Measurements from ENCODE around the gene RAD23A.

Gene RAD23A

GRCh38 chr19:12984143-12984627 is 38.5 kb downstream of the RAD23A start:
- TF ChIP-seq YY1 (IDR thresholded peaks at IDR 0.05; ENCODE audit: insufficient read depth, insufficient read length) (no peak), SUZ12 (IDR thresholded peaks at IDR 0.05; ENCODE audit: extremely low read depth, insufficient read depth, insufficient read length) (no peak), ZNF274 (IDR thresholded peaks at IDR 0.05; ENCODE audit: low read depth, low read length) (no peak)
- H3K4me3 ChIP-seq (ENCODE audit: insufficient read length, low read depth) = no peak overlapping the region
- H3K4me1 ChIP-seq (ENCODE audit: insufficient read depth, insufficient read length) = peaks cover 17% of the 10 kb centered on the region
- no peaks in the 10 kb centered on the region for H3K36me3 ChIP-seq (ENCODE audit: insufficient read depth, insufficient read length, low read length)
- no peak overlapping the region for H3K9ac ChIP-seq (ENCODE audit: insufficient read length, low read depth)
- H3K27me3 ChIP-seq (ENCODE audit: insufficient read depth, insufficient read length) = peaks cover 48% of the 10 kb centered on the region
- no peak for DNase-seq (ENCODE audit: low read depth, low spot score)
- H3K9me3 ChIP-seq (ENCODE audit: insufficient read depth, low read length) = no peaks in the 10 kb centered on the region

GRCh38 chr19:12984683-12985048 is 39.0 kb downstream of the RAD23A start:
- Histone ChIP-seq H3K4me1 (ENCODE audit: insufficient read depth, insufficient read length) (peaks cover 17% of the 10 kb centered on the region), H3K27me3 (ENCODE audit: insufficient read depth, insufficient read length) (peaks cover 53% of the 10 kb centered on the region), H3K9me3 (ENCODE audit: insufficient read depth, low read length) (no peaks in the 10 kb centered on the region), H3K36me3 (ENCODE audit: insufficient read depth, insufficient read length, low read length) (no peaks in the 10 kb centered on the region), H3K9ac (ENCODE audit: insufficient read length, low read depth) (no peak overlapping the region), H3K4me3 (ENCODE audit: insufficient read length, low read depth) (no peak overlapping the region)
- TF ChIP-seq SUZ12 (IDR thresholded peaks at IDR 0.05; ENCODE audit: extremely low read depth, insufficient read depth, insufficient read length) (no peak), YY1 (IDR thresholded peaks at IDR 0.05; ENCODE audit: insufficient read depth, insufficient read length) (no peak), ZNF274 (IDR thresholded peaks at IDR 0.05; ENCODE audit: low read depth, low read length) (no peak)
- DNase-seq (ENCODE audit: low read depth, low spot score) = no peak

GRCh38 chr19:12985049-12985776 is 39.6 kb downstream of the RAD23A start:
- TF ChIP-seq YY1 (IDR thresholded peaks at IDR 0.05; ENCODE audit: insufficient read depth, insufficient read length) (no peak), ZNF274 (IDR thresholded peaks at IDR 0.05; ENCODE audit: low read depth, low read length) (no peak), SUZ12 (IDR thresholded peaks at IDR 0.05; ENCODE audit: extremely low read depth, insufficient read depth, insufficient read length) (no peak)
- Histone ChIP-seq H3K36me3 (ENCODE audit: insufficient read depth, insufficient read length, low read length) (no peaks in the 10 kb centered on the region), H3K4me1 (ENCODE audit: insufficient read depth, insufficient read length) (peaks cover 17% of the 10 kb centered on the region), H3K9me3 (ENCODE audit: insufficient read depth, low read length) (no peaks in the 10 kb centered on the region), H3K27me3 (ENCODE audit: insufficient read depth, insufficient read length) (peaks cover 57% of the 10 kb centered on the region), H3K9ac (ENCODE audit: insufficient read length, low read depth) (no peak overlapping the region), H3K4me3 (ENCODE audit: insufficient read length, low read depth) (no peak overlapping the region)
- DNase-seq (ENCODE audit: low read depth, low spot score) = no peak

- Histone ChIP-seq H3K27me3 (ENCODE audit: insufficient read depth, insufficient read length) (peaks cover 69% of the 10 kb centered on the region), H3K4me3 (ENCODE audit: insufficient read length, low read depth) (no peak overlapping the region), H3K9me3 (ENCODE audit: insufficient read depth, low read length) (no peaks in the 10 kb centered on the region), H3K36me3 (ENCODE audit: insufficient read depth, insufficient read length, low read length) (no peaks in the 10 kb centered on the region), H3K4me1 (ENCODE audit: insufficient read depth, insufficient read length) (peaks cover 17% of the 10 kb centered on the region), H3K9ac (ENCODE audit: insufficient read length, low read depth) (no peak overlapping the region)
- DNase-seq (ENCODE audit: low read depth, low spot score) = no peak
- TF ChIP-seq ZNF274 (IDR thresholded peaks at IDR 0.05; ENCODE audit: low read depth, low read length) = no peak
- TF ChIP-seq YY1 (IDR thresholded peaks at IDR 0.05; ENCODE audit: insufficient read depth, insufficient read length) = no peak
- TF ChIP-seq SUZ12 (IDR thresholded peaks at IDR 0.05; ENCODE audit: extremely low read depth, insufficient read depth, insufficient read length) = no peak
These were observed 41.1 kb downstream of the RAD23A start for GRCh38 chr19:12986726-12987125.

- TF ChIP-seq ZNF274 (IDR thresholded peaks at IDR 0.05; ENCODE audit: low read depth, low read length) = no peak
- no peak for TF ChIP-seq SUZ12 (IDR thresholded peaks at IDR 0.05; ENCODE audit: extremely low read depth, insufficient read depth, insufficient read length)
- TF ChIP-seq YY1 (IDR thresholded peaks at IDR 0.05; ENCODE audit: insufficient read depth, insufficient read length) = no peak
- Histone ChIP-seq H3K9ac (ENCODE audit: insufficient read length, low read depth) (no peak overlapping the region), H3K9me3 (ENCODE audit: insufficient read depth, low read length) (no peaks in the 10 kb centered on the region), H3K27me3 (ENCODE audit: insufficient read depth, insufficient read length) (peaks cover 65% of the 10 kb centered on the region), H3K36me3 (ENCODE audit: insufficient read depth, insufficient read length, low read length) (no peaks in the 10 kb centered on the region), H3K4me1 (ENCODE audit: insufficient read depth, insufficient read length) (peaks cover 17% of the 10 kb centered on the region), H3K4me3 (ENCODE audit: insufficient read length, low read depth) (no peak overlapping the region)
- DNase-seq (ENCODE audit: low read depth, low spot score) = no peak
These were observed 41.5 kb downstream of the RAD23A start for GRCh38 chr19:12987190-12987589.

GRCh38 chr19:12987781-12988180 is 42.1 kb downstream of the RAD23A start:
- Histone ChIP-seq H3K36me3 (ENCODE audit: insufficient read depth, insufficient read length, low read length) (no peaks in the 10 kb centered on the region), H3K4me3 (ENCODE audit: insufficient read length, low read depth) (no peak overlapping the region), H3K27me3 (ENCODE audit: insufficient read depth, insufficient read length) (peaks cover 59% of the 10 kb centered on the region), H3K9ac (ENCODE audit: insufficient read length, low read depth) (no peak overlapping the region), H3K4me1 (ENCODE audit: insufficient read depth, insufficient read length) (peaks cover 17% of the 10 kb centered on the region), H3K9me3 (ENCODE audit: insufficient read depth, low read length) (no peaks in the 10 kb centered on the region)
- TF ChIP-seq SUZ12 (IDR thresholded peaks at IDR 0.05; ENCODE audit: extremely low read depth, insufficient read depth, insufficient read length) (no peak), ZNF274 (IDR thresholded peaks at IDR 0.05; ENCODE audit: low read depth, low read length) (no peak), YY1 (IDR thresholded peaks at IDR 0.05; ENCODE audit: insufficient read depth, insufficient read length) (no peak)
- no peak for DNase-seq (ENCODE audit: low read depth, low spot score)

- peaks cover 6% of the 10 kb centered on the region for H3K4me1 ChIP-seq (ENCODE audit: insufficient read depth, insufficient read length)
- no peak for DNase-seq (ENCODE audit: low read depth, low spot score)
- TF ChIP-seq YY1 (IDR thresholded peaks at IDR 0.05; ENCODE audit: insufficient read depth, insufficient read length) (no peak), ZNF274 (IDR thresholded peaks at IDR 0.05; ENCODE audit: low read depth, low read length) (no peak), SUZ12 (IDR thresholded peaks at IDR 0.05; ENCODE audit: extremely low read depth, insufficient read depth, insufficient read length) (no peak)
These were observed 44.8 kb downstream of the RAD23A start for GRCh38 chr19:12990431-12990830.

More at GRCh38 chr19:12990431-12990830, 44.8 kb downstream of the RAD23A start:
- peaks cover 65% of the 10 kb centered on the region for H3K27me3 ChIP-seq (ENCODE audit: insufficient read depth, insufficient read length)
- no peaks in the 10 kb centered on the region for H3K9me3 ChIP-seq (ENCODE audit: insufficient read depth, low read length)
- H3K9ac ChIP-seq (ENCODE audit: insufficient read length, low read depth) = no peak overlapping the region
- H3K36me3 ChIP-seq (ENCODE audit: insufficient read depth, insufficient read length, low read length) = no peaks in the 10 kb centered on the region
- H3K4me3 ChIP-seq (ENCODE audit: insufficient read length, low read depth) = no peak overlapping the region
